GM04504 (cell line): Measurements from ENCODE around the gene NADK.
"Not testable (repeated sequence)": the region's sequence is repeated elsewhere in the genome, so short reads cannot be mapped to it uniquely, and the experiment has no call there.

ENCODE experiments used
- DNase-seq: peaks from one replicate; pipeline ENCODE4 v3.0.0-alpha.2; 2012; ENCODE audit warnings: low read depth

Gene NADK

GRCh38 chr1:1745651-1746565 lies 32.4 kb downstream of the NADK start:
- not testable (repeated sequence) for DNase-seq

GRCh38 chr1:1742529-1742928 lies 35.7 kb downstream of the NADK start:
- not testable (repeated sequence) for DNase-seq

- peak; percentile 97 for DNase-seq
These were observed 37.3 kb downstream of the NADK start for GRCh38 chr1:1741013-1741412.

- not testable (repeated sequence) for DNase-seq
These were observed 39.4 kb downstream of the NADK start for GRCh38 chr1:1738799-1739337.

GRCh38 chr1:1737675-1738590 lies 40.3 kb downstream of the NADK start:
- not testable (repeated sequence) for DNase-seq

- DNase-seq: no peak
These were observed 45.9 kb downstream of the NADK start for GRCh38 chr1:1732381-1732780.

- no peak for DNase-seq
These were observed 47.4 kb downstream of the NADK start for GRCh38 chr1:1730870-1731269.

- DNase-seq: not testable (repeated sequence)
These were observed 48.0 kb downstream of the NADK start for GRCh38 chr1:1730230-1730629.

- DNase-seq: not testable (repeated sequence)
These were observed 49.0 kb downstream of the NADK start for GRCh38 chr1:1729116-1729816.

- peak; percentile 41 for DNase-seq
These were observed 49.8 kb downstream of the NADK start for GRCh38 chr1:1728308-1729005.

- DNase-seq: not testable (repeated sequence)
These were observed 51.1 kb downstream of the NADK start for GRCh38 chr1:1727131-1727651.

- DNase-seq: not testable (repeated sequence)
These were observed 52.2 kb downstream of the NADK start for GRCh38 chr1:1726088-1726487.

- peak; percentile 98 for DNase-seq
These were observed 54.0 kb downstream of the NADK start, which contains the start of gene CDK11A for GRCh38 chr1:1724035-1724864. Gene CDK11A, minus strand, starts transcription at chr1:1724357. Its CDS starts 1,539 bp downstream, at chr1:1722818.

- no peak for DNase-seq
These were observed 57.1 kb downstream of the NADK start for GRCh38 chr1:1721201-1721600.

GRCh38 chr1:1715109-1715883 lies 63.0 kb downstream of the NADK start:
- not testable (repeated sequence) for DNase-seq

- not testable (repeated sequence) for DNase-seq
These were observed 70.4 kb downstream of the NADK start for GRCh38 chr1:1707897-1708296.

- DNase-seq: not testable (repeated sequence)
These were observed 71.0 kb downstream of the NADK start for GRCh38 chr1:1707241-1707640.

GRCh38 chr1:1705623-1706022 lies 72.6 kb downstream of the NADK start:
- DNase-seq: not testable (repeated sequence)
